ENCODE results near the gene TNFRSF25.
"Not testable (repeated sequence)": the region's sequence is repeated elsewhere in the genome, so short reads cannot be mapped to it uniquely, and the experiment has no call there.

TNFRSF25 gene

GRCh38 chr1:6431645-6432579 lies 34.1 kb downstream of the TNFRSF25 start:
- not testable (repeated sequence) for DNase-seq (ENCODE audit: low read depth)

DNA sequence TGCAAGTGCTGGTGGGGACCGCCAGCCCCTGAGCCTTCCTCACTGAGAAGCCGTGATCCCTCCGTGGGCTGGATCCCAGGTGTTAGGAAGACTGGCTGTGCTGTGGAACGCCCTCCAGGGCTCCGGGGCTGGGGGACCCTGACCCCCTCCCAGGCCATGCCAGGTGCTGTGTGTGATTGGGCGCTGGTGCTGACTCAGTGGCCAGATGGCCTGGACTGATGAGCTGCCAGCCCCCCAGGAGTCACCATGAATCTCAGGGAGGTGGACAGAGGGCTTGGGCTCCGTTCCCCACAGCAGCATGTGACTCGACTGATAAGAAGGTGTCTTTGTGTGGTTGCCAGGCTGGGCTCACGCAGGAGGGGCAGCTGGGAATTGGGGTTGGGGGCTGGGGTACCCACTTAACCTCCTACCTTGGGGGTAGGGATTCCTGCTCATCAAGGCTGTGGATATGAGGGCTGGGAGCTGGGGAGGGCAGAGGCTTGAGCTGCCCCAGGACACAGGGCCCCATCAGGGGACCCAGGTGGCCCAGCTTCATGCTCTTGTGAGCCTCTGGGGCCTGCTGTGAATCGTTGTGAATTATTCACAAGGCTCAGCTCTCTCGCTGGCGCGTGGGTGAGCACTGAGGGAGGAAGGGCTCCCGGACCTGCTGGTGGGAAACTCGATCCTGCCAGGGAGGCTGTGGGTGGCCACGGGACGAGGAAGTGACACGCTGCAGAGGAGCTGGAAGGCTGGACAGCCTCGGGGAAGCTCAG lies 36.1 kb downstream of the TNFRSF25 start:
- not testable (repeated sequence) for DNase-seq (ENCODE audit: low read depth)

DNA sequence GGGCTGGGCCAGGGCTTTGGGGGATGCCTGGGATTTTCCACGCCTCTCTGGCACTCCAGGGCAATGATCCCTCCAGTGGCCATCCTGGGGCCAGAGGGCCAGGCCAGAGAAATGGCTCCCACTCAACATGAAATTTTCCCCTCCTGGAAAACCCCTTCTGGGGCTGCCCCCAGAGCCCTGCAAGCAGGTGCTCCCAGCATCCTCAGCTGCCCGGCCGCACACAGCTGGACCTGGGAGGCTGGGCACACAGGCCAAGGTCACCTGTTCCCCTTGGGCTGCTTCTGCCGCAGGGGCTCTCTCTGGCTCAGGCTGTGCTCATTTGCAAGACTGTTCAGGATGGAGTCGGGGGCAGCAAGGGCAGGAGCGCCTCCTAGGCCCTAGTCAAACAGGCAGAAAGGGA lies 37.5 kb downstream of the TNFRSF25 start:
- not testable (repeated sequence) for DNase-seq (ENCODE audit: low read depth)

DNA sequence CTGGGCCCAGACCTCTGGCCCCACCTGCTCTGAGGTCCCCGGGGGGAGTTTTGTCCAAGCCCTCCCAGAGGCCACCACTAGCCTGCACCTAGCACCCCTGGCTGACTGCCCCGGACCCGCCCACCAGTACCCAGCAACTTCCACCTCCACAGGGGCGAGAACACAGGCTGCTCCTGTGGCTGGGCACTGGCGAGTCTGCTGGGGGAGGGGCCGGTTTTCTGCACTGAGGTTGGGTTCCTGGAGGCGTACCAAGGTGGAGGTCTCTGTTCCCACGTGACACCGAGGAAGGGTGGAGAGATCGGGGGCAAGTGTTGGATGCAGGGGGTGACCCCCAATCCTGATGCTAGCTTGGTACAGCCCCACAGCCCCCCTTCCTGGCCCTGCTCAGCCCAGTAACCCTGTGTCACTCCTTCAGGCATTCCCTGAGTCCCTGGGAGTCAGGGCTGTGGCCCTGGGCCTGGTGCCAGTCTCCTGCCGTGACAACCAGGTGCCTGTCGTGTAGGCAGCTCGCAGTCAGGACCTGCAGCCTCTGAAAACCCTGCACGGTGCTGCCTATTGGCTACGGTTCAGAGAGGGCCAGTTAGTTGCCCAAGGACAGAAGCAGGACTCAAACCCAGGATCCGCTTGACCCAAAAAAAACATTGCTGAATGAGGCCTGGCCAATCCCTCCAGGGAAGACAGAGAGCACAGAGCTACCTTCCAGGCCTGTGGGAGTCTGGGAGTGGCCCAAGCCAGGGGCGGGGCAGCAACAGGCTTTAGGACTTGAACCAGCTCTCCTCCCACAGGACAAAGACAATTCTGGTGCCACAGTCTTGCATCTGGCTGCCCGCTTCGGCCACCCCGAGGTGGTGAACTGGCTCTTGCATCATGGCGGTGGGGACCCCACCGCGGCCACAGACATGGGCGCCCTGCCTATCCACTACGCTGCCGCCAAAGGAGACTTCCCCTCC lies 38.3 kb downstream of the TNFRSF25 start:
- no peak for DNase-seq (ENCODE audit: low read depth)

- no peak for DNase-seq (ENCODE audit: low read depth)
Observed at GRCh38 chr1:6426972-6427350, 39.0 kb downstream of the TNFRSF25 start.

DNA sequence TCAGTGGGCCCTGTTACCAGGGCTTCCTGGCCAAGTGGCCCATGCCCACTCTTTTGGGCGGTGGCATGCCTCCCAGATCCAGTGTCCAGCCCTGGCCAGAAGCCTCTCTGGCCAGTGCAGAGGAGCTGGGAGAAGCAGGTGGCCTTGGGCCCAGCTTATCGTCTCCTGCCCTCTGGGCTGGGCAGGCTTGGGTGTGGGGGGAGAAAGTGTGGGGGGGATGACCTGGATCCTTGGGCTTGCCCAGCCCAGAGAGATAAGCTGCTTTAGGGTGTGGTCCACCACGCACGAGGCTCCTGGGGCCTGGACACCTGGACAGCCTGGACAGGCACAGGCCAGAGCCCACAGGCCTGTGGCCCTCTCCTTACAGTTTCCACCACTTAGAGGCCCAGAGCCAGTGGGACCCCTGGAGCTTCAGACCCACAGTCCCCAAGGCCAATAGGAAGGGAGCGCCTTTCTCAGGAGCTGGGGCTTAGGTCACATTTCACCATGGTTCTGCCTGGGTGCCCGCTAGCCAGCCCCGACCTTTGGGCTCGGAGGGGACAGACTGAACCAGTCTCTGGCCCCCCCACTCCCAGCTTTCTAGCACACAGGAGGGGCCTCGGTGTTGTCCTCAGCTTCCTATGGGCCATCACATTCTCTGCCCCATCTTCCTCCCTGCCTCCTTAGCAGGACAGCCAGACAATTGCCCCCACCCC lies 39.5 kb downstream of the TNFRSF25 start:
- DNase-seq (ENCODE audit: low read depth): no peak

DNA sequence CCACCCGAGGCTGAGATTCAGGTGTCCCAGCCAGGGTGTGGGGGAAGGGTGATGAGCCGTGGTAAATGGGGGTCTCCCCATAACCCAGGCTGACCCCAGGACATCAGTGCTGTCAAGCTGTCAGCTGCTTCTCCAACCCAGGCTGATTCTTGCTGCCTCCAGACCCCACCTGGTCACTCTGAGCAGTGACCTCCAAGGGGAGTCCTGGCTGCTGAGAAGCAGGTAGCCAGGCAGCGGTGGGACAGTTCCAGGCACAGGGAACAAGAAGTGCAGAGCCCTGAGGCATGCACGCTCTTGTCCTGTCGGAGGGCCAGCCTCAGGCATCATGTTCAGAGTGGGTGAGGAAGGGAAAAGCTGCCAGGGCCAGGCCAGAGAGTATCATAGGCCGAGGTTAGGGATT lies 40.3 kb downstream of the TNFRSF25 start:
- no peak for DNase-seq (ENCODE audit: low read depth)

DNA sequence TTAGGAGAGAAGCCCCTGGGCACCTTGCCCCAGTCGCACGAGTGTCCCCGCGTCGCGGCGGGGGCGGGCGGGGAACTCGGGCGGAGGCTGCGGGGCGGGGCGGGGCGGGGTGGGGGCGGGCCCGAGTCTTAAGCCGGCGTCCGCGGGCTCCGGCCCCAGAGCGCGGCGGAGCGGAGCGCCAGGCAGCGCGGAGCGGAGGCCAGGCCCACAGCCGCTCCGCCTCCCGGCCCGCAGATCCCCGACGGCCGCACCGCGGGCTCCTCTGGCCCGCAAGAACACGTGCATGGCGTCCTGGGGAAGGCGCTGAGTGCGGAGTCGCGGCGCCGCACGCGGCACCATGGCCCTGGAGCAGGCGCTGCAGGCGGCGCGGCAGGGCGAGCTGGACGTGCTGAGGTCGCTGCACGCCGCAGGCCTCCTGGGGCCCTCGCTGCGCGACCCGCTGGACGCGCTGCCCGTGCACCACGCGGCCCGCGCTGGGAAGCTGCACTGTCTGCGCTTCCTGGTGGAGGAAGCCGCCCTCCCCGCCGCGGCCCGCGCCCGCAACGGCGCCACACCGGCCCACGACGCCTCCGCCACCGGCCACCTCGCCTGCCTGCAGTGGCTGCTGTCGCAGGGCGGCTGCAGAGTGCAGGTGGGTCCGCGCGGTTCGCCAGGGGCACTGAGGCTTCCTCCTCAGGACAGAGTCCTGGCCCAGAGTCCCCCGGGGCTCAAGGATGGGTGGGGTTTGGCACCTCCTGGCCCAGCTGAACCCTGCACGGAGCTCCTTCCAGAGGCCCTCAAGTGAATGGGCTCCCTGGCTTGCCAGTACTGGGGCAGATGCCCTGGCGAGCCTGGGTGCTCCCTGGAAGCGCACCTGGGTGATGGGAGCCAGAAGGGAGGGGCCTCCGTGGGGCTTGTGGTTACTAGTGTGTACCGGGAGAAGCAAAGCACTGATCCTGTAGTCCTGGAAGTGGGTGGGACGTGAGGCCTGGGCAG lies 41.1 kb downstream of the TNFRSF25 start, which contains the start of gene ESPN:
Gene ESPN, plus strand, starts transcription at position 158 of the 975 bp plus-strand sequence. Its CDS starts 180 bp downstream, at position 338.
- DNase-seq (ENCODE audit: low read depth): no peak

DNA sequence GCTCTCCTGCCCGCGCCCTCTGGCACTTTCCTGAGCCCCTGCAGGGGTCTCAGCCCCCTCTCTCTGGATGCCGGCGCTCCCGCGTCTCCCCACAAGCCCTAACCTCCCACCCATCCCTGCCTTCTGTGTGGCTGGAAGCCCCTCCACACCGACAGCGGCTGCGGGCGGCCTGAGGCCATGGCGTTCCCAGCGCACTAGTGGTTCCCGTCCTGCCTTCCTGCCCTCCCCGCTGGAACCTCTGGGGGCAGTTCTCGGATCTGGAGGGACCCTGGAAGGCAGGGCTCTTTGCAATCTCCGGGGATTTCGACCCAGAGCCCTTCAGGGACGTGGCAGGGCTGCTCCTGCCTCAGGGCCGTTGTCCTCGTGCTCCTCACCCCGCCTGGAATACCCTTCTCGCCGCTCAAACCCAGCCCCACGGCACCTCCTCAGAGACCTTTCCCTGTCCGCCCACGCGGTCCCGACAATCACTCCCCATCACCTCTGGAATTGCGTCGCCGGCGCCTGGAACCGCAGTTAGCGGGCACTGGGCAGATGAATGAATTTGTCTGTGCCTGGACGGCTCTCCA lies 41.9 kb downstream of the TNFRSF25 start:
- no peak for DNase-seq (ENCODE audit: low read depth)

- DNase-seq (ENCODE audit: low read depth): no peak
Observed at GRCh38 chr1:6423321-6423999, 42.5 kb downstream of the TNFRSF25 start.

DNA sequence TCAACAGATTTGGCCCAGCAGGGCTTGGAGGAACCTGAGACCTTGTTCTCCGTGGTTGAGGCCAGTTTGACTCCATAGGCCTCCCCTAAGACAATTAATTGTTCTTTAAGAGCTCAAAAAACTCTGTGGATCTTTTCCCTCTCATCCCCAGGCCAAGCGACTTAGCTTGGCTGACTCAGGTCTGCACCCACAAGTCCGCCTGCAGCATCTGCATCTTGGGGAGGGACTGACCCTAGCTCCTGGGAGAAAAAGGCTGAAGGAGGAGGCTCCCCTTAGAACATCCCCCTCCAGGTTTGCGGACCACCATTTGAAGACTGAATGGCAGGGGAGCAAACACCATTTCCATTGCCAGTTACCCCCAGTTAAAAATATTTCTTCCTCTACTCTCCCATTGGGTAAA lies 44.7 kb downstream of the TNFRSF25 start:
- no peak for DNase-seq (ENCODE audit: low read depth)

DNA sequence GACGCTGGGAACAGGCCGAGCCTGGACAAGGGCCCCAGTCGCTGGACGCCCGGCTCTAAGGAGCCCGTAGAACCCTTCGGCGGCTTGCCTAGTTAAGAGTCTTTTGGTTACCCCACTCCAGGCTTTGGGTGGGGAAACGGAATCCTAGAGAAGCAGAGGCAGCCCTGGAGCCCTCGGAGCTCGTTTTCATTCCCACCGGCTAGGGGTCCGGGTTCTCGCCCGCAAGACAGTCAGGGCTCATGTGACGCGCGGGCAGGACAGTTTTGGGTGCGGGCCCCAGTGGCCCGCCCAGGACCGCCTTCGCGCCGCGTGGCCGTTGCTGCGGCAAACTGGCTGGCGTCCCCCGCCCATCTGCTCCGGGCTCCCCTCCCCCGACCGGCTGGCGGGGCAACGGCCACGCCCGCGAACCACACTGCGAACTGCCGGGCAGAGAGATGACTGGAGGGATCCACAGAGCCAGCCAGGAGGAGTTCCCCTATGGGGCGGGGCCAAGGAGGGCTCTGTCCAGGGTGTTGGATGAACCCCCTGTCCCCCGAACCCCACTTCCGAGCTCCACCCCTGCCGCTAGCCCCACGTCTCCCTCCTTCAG lies 45.4 kb downstream of the TNFRSF25 start:
- no peak for DNase-seq (ENCODE audit: low read depth)

- no peak for DNase-seq (ENCODE audit: low read depth)
Observed at GRCh38 chr1:6419804-6420453, 46.0 kb downstream of the TNFRSF25 start, which contains the start of gene HES2. TSS of gene HES2 (minus strand) at chr1:6419919. CDS start at chr1:6419820, 99 bp downstream.

- no peak for DNase-seq (ENCODE audit: low read depth)
Observed at GRCh38 chr1:6419397-6419803, 46.6 kb downstream of the TNFRSF25 start.

DNA sequence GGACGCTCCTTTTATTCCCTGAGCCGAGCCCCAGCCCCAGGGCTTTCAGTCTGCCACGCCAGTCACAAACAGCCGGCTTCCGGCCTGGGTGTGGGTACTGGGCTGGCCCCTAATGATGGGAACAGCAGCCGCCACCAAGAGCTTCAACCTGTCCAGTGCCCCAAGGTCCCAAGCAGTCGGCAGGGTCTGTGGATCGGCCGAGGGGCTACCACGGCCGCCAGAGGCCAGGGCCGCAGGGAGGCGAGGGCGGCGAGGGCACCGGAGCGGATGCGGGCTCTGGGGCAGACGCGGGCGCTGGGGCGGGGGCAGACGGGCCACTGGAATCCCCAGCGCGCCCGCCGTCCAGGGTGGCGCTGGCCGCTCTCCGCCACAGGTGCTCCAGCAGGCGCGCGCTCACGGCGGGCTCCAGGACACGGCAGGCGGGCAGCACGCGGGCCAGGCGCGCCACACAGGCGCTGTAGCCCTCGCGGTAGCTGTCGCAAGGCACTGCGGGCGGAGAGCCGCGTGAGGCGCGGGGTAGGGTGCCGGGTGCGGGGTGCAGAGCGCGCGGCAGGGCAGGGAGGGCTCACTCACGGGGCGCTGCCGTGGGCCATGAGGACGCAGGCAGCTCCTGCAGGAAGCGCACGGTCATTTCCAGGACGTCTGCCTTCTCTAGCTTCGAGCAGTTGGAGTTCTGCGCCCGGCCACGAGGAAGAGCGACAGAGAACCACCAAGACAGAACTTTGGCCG lies 47.1 kb downstream of the TNFRSF25 start:
- no peak for DNase-seq (ENCODE audit: low read depth)

DNA sequence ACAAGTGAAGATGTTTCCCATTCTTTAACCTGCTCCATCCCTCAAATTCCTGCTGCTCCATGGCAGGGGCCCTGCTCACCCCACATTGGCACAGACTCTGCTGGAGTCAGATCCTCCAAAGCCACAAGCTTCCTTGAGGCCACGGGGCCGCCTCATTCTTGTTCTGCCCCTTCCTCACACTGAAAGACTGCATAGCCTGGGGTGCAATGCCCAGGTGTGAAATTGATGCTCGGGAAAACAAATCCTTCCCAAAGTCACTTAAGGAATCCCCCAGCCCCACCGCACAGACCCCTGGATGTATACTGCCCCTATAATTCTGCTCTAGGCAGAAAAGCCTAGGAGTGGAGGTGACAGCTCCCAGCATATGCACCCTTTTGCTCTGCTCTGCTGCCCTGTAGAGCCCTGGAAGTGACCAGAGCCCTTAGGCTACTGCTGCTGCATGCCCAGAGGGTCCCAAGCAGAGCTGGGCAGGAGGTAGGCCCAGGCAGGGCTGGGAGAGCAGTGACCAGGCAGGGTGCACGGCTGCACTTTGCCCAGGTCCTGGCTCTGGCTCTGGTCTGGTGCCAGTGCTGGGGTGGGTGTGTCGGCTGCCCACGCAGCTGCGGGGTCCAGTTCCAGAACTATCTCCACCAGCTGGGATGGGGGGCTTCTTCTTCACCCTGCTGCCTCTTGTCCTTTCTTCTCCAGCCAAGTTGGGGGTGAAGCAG lies 47.9 kb downstream of the TNFRSF25 start:
- DNase-seq (ENCODE audit: low read depth): no peak

- no peak for DNase-seq (ENCODE audit: low read depth)
Observed at GRCh38 chr1:6416906-6417305, 49.1 kb downstream of the TNFRSF25 start.

Data from HS-27A (cell line).